Endothelial cell (in vitro differentiated cells): ENCODE measurements around the gene DAZL. TPM values are rescaled to one million over a fixed set of nuclear protein-coding genes. Genes with fewer than 3 reads are reported as not detected.

Source experiments
- DNase-seq: peaks from one replicate; pipeline ENCODE4 v3.0.0; 2021; ENCODE audit warnings: low spot score
- H3K27ac Mint-ChIP-seq: one replicate; pipeline ENCODE4 v1.8.0; 2021; ENCODE audit warnings: mixed read lengths, inconsistent platforms; ENCODE audit not compliant: unreplicated experiment
- H3K27me3 Mint-ChIP-seq: one replicate; pipeline ENCODE4 v1.8.0; 2021; ENCODE audit warnings: mild to moderate bottlenecking, moderate library complexity, mixed read lengths, inconsistent platforms; ENCODE audit not compliant: unreplicated experiment
- H3K36me3 Mint-ChIP-seq: one replicate; pipeline ENCODE4 v1.8.0; 2021; ENCODE audit warnings: mild to moderate bottlenecking, low read depth, mixed read lengths, inconsistent platforms; ENCODE audit not compliant: unreplicated experiment
- H3K4me1 Mint-ChIP-seq: one replicate; pipeline ENCODE4 v1.8.0; 2021; ENCODE audit warnings: mild to moderate bottlenecking, mixed read lengths, inconsistent platforms; ENCODE audit not compliant: unreplicated experiment
- H3K4me3 Mint-ChIP-seq: one replicate; pipeline ENCODE4 v1.8.0; 2021; ENCODE audit warnings: mild to moderate bottlenecking, mixed read lengths, inconsistent platforms; ENCODE audit not compliant: unreplicated experiment
- H3K9me3 Mint-ChIP-seq: one replicate; pipeline ENCODE4 v1.8.0; 2021; ENCODE audit warnings: mixed read lengths, inconsistent platforms; ENCODE audit not compliant: unreplicated experiment
- CTCF ChIP-seq: fragments of 200-600 bp; sonication (generic); IDR thresholded peaks from one replicate; pipeline ENCODE4 v1.5.0; 2021; ENCODE audit warnings: antibody characterized with exemption; ENCODE audit not compliant: unreplicated experiment
- total RNA-seq: library from RNA; stranded (reverse); fragmentation: NEBNext Ultra II Directional; extraction: Animal tissue kit (Norgen Biotek cat#: 25700); gene quantifications from one replicate; pipeline ENCODE4 v1.2.1, GENCODE V29; 2021; ENCODE audit not compliant: unreplicated experiment

The DAZL gene
- total RNA-seq, 1 donor from 2014 or later: 0.33 TPM

GRCh38 chr3:16551342-16551976 is 53.8 kb downstream of the DAZL start:
- Mint-ChIP-seq H3K27me3 (peaks cover 3% of the 10 kb centered on the region), H3K9me3 (no peaks in the 10 kb centered on the region), H3K4me3 (peak overlapping the region; percentile 17), H3K27ac (no peak overlapping the region), H3K36me3 (no peaks in the 10 kb centered on the region), H3K4me1 (peaks cover 10% of the 10 kb centered on the region)
- DNase-seq: no peak
- no peak for TF ChIP-seq CTCF

DNA sequence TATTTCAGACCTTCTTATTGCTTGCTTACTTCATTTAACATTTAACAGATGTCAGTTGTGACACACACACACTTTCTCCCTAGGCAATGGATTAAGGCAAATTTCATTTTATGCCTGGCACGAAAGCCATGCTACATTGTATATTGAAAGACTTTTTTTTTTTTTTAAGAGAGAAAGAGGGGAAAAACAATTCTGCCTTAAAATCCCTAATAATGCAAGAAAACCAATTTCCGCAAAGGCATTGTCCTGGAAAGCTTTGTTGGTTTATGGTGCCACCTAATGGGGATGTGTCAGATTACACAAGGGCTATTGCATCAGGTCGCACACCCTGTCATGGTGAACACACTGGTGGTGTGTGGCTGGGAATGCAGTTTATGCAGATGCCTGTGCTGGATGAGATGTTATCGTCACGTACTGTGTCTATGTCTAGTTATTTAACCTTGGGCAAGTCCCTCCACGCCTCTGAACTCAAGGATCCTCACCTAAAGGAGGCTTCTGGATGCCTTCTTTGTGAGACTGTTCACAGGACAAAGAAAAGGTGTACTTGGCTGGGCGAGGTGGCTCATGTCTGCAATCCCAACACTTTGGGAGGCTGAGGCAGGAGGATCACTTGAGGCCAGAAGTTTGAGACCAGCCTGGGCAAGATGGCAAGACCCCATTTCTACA is 54.4 kb downstream of the DAZL start:
- H3K4me3 Mint-ChIP-seq: no peak overlapping the region
- peak; percentile 68 for TF ChIP-seq CTCF
- H3K4me1 Mint-ChIP-seq: peaks cover 14% of the 10 kb centered on the region

DNA sequence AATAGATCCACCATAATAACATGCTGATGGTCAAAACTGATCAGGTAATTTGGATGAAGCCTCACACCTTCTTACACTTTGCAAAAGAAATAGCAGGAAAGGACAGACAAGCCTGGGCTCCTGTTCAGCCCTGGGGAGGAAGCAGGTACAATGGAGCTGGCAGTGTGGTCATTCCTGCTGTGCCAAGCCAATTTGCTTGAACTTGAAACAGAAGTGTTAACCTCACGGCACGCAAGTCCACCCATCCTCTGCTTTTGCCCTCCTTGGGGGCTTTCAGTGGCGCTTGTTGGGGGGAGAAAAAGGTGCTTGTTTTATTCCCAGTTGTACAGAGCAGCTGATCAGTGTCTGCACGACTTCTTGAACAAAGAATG is 54.9 kb downstream of the DAZL start:
- peaks cover 2% of the 10 kb centered on the region for H3K27me3 Mint-ChIP-seq
- no peaks in the 10 kb centered on the region for H3K36me3 Mint-ChIP-seq
- peak; percentile 30 for DNase-seq
- peaks cover 19% of the 10 kb centered on the region for H3K4me1 Mint-ChIP-seq
- H3K27ac Mint-ChIP-seq: peak overlapping the region; percentile 68
- TF ChIP-seq CTCF: no peak
- H3K9me3 Mint-ChIP-seq: no peaks in the 10 kb centered on the region
- H3K4me3 Mint-ChIP-seq: no peak overlapping the region

More for the DNA sequence above, 54.4 kb downstream of the DAZL start:
- H3K27ac Mint-ChIP-seq: peak overlapping the region; percentile 68
- DNase-seq: peak; percentile 85
- H3K36me3 Mint-ChIP-seq: no peaks in the 10 kb centered on the region
- H3K27me3 Mint-ChIP-seq: peaks cover 5% of the 10 kb centered on the region
- H3K9me3 Mint-ChIP-seq: no peaks in the 10 kb centered on the region

DNA sequence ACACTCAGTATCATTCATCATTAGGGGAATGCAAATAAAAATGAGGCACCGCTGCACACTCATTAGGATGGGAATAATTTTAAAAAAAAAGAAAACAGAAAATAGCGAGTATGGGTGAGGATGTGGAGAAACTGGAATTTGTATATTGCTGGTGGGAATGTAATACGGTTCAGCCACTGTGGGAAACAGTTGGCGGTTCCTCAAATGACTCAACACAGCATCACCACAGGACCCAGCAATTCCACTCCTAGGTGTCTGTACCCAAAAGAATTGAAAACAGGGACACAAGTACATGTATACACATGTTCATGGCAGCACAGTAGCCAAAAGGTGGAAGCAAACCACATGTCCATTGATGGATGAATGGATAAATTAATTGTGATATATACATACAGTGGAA is 56.5 kb downstream of the DAZL start:
- peaks cover 32% of the 10 kb centered on the region for H3K4me1 Mint-ChIP-seq
- peaks cover 1% of the 10 kb centered on the region for H3K27me3 Mint-ChIP-seq
- no peak overlapping the region for H3K27ac Mint-ChIP-seq
- H3K4me3 Mint-ChIP-seq: no peak overlapping the region
- DNase-seq: no peak
- H3K9me3 Mint-ChIP-seq: no peaks in the 10 kb centered on the region
- no peaks in the 10 kb centered on the region for H3K36me3 Mint-ChIP-seq
- TF ChIP-seq CTCF: no peak

DNA sequence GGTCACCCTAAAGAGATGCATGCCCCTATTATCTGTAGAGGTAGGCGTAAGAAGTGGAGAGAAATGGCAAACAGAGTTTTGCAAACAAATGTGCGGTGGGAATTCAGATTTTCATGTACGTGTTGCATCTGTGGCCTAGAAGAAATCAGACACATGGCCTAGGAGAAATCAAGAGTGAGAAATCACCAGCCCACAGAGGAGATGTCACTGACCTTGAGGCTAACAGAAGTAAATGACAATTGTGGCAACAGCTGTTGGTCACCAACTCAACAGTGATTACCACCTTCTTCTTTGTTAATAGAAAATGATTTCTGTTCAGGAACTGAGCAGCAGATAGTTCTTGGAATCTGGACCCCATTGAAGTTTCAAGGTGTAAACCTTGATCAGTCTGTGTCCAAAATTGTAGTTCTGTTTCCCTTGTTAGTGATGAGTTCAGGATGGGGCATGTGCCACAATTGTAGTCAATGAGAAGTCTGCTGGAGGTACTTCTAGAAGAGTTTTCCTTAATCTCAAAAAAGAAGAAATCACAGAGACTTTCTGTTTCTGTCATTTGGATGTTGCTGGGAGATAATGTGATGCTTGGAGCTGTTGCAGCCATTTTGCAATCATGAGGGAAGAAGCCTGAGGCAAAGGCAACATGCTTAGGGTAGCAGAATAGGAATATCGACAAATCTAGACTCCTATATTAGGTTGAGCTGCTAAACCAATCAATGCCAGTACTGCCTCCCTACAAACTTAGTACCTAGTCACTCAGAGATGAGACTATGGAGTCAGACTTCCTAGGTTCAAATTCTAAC is 57.5 kb downstream of the DAZL start:
- DNase-seq: no peak

More for the DNA sequence above, 57.5 kb downstream of the DAZL start:
- Mint-ChIP-seq H3K4me3 (no peak overlapping the region), H3K9me3 (no peaks in the 10 kb centered on the region), H3K36me3 (no peaks in the 10 kb centered on the region), H3K27me3 (peaks cover 1% of the 10 kb centered on the region), H3K27ac (no peak overlapping the region), H3K4me1 (peaks cover 37% of the 10 kb centered on the region)
- no peak for TF ChIP-seq CTCF
